GM23248 (cell line): ENCODE results near the gene CDCA3. TPM values are rescaled to one million over a fixed set of nuclear protein-coding genes. Genes with fewer than 3 reads are reported as not detected.

ENCODE experiments used
- DNase-seq: peaks from one replicate; pipeline ENCODE4 v3.0.0-alpha.2; 2015
- H2AFZ ChIP-seq: fragments of 200-600 bp; sonication (generic); 2 replicates; pipeline ENCODE4 v1.6.1; 2016; ENCODE audit warnings: antibody characterized with exemption
- H3F3A ChIP-seq: fragments of 200-600 bp; sonication (generic); 2 replicates; pipeline ENCODE4 v1.6.1; 2016; ENCODE audit warnings: mild to moderate bottlenecking, antibody characterized with exemption, mixed run types; ENCODE audit not compliant: insufficient read depth
- H3K27ac ChIP-seq: fragments of 200-600 bp; sonication (generic); 2 replicates; pipeline ENCODE4 v1.5.1; 2016; ENCODE audit warnings: mild to moderate bottlenecking
- H3K27me3 ChIP-seq: fragments of 200-600 bp; sonication (generic); replicated peaks from 2 replicates; pipeline ENCODE4 v1.6.1; 2016; ENCODE audit warnings: mild to moderate bottlenecking; ENCODE audit not compliant: insufficient read depth
- H3K36me3 ChIP-seq: fragments of 200-600 bp; sonication (generic); 2 replicates; pipeline ENCODE4 v1.6.1; 2016; ENCODE audit warnings: low read depth, mild to moderate bottlenecking
- H3K4me1 ChIP-seq: fragments of 200-600 bp; sonication (generic); 2 replicates; pipeline ENCODE4 v1.6.1; 2016; ENCODE audit warnings: mild to moderate bottlenecking; ENCODE audit not compliant: insufficient read depth
- H3K4me2 ChIP-seq: fragments of 200-600 bp; sonication (generic); one replicate; pipeline ENCODE4 v1.6.1; 2016; ENCODE audit warnings: mild to moderate bottlenecking; ENCODE audit not compliant: unreplicated experiment
- H3K4me3 ChIP-seq: fragments of 200-600 bp; sonication (generic); 2 replicates; pipeline ENCODE4 v1.5.1; 2016; ENCODE audit warnings: mild to moderate bottlenecking
- H3K79me2 ChIP-seq: fragments of 200-600 bp; sonication (generic); 2 replicates; pipeline ENCODE4 v1.6.1; 2016; ENCODE audit warnings: mild to moderate bottlenecking; ENCODE audit not compliant: insufficient read depth
- H3K9ac ChIP-seq: fragments of 200-600 bp; sonication (generic); 2 replicates; pipeline ENCODE4 v1.6.1; 2016; ENCODE audit warnings: mild to moderate bottlenecking
- H3K9me2 ChIP-seq: fragments of 200-600 bp; sonication (generic); 2 replicates; pipeline ENCODE4 v1.6.1; 2016; ENCODE audit warnings: mixed run types, mild to moderate bottlenecking, moderate library complexity; ENCODE audit not compliant: insufficient read depth
- H3K9me3 ChIP-seq: fragments of 200-600 bp; sonication (generic); one replicate; pipeline ENCODE4 v1.6.1; 2017; ENCODE audit warnings: low read depth
- H4K20me1 ChIP-seq: fragments of 200-600 bp; sonication (generic); 2 replicates; pipeline ENCODE4 v1.6.0; 2016; ENCODE audit not compliant: insufficient read depth
- EZH2 ChIP-seq: fragments of 200-600 bp; sonication (generic); IDR thresholded peaks from 2 replicates; pipeline ENCODE4 v1.6.1; 2018; ENCODE audit warnings: antibody characterized with exemption, mild to moderate bottlenecking; ENCODE audit not compliant: insufficient read depth, poor library complexity, severe bottlenecking
- EZH2phosphoT487 ChIP-seq: fragments of 200-600 bp; sonication (generic); IDR thresholded peaks from 2 replicates; pipeline ENCODE4 v1.6.1; 2018; ENCODE audit warnings: antibody characterized with exemption, moderate library complexity, mild to moderate bottlenecking, low read depth; ENCODE audit not compliant: insufficient read depth
- WGBS, 2 experiments: methylation state at CpG; one replicate each; pipeline ENCODE4 v1.1.6; 2015 to 2017; ENCODE audit warnings: low lambda C conversion rate in 2 of 2, low coverage in 1 of 2; ENCODE audit errors: missing lambda C conversion rate in 2 of 2; 5-methylcytosine and 5-hydroxymethylcytosine counted together
- in situ Hi-C: fragments of 300-500 bp; cut with MboI; formaldehyde crosslinking; loops from 2 replicates; pipeline ENCODE4 v1.15.0; 2020
- polyA plus RNA-seq: library from polyadenylated mRNA; unstranded; fragments of >200 nt; fragmentation: Nextera tagmentation; extraction: Ambion mirVana; gene quantifications from 2 replicates; pipeline ENCODE4 v1.2.1, GENCODE V29; 2016
- total RNA-seq: library from RNA; depleted of rRNA; stranded (reverse); fragments of >200 nt; shearing (Covaris generic); gene quantifications from 2 replicates; pipeline ENCODE4 v1.2.3, GENCODE V29; 2014

CDCA3 gene
- total and polyA plus RNA-seq, 2 experiments from 2014 or later: 23.9 to 30.2 TPM

DNA sequence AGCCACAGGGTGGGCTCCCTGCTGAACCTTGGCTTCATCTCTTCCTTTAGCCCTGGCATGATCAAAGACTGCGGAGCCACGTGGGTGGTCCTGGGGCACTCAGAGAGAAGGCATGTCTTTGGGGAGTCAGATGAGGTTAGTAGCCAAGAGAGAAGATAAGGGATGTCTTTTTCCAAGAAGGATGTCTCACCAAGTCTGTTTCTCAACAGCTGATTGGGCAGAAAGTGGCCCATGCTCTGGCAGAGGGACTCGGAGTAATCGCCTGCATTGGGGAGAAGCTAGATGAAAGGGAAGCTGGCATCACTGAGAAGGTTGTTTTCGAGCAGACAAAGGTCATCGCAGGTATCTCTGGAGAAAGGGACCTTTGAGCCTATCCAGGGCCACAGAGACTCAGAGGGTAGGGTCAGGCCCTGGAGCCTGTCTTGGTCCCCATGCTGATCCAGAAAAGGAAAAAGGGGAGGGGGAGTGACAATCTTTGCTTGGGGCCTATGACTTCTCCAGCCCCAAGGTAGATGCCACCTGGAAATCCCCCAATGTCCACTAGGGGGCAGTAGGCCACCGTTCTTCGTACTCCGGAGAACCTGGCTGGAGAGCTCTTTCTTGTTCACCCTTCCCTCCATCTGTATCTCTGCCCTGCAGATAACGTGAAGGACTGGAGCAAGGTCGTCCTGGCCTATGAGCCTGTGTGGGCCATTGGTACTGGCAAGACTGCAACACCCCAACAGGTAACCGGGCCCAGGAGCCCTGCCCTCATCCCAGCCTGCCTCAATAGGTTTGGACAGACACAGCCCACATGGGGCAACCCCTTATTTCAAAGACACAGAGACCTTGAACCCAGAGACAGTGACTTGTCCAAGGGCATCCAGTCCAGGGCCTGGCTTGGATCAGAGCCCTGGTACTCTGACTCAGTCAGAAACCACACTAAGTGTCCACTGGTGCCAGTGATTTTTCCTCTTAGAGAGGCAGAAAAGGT lies 18.2 kb upstream of the CDCA3 start:
- no peaks in the 10 kb centered on the region; the same call in 1 of the 2 replicates for H4K20me1 ChIP-seq

DNA sequence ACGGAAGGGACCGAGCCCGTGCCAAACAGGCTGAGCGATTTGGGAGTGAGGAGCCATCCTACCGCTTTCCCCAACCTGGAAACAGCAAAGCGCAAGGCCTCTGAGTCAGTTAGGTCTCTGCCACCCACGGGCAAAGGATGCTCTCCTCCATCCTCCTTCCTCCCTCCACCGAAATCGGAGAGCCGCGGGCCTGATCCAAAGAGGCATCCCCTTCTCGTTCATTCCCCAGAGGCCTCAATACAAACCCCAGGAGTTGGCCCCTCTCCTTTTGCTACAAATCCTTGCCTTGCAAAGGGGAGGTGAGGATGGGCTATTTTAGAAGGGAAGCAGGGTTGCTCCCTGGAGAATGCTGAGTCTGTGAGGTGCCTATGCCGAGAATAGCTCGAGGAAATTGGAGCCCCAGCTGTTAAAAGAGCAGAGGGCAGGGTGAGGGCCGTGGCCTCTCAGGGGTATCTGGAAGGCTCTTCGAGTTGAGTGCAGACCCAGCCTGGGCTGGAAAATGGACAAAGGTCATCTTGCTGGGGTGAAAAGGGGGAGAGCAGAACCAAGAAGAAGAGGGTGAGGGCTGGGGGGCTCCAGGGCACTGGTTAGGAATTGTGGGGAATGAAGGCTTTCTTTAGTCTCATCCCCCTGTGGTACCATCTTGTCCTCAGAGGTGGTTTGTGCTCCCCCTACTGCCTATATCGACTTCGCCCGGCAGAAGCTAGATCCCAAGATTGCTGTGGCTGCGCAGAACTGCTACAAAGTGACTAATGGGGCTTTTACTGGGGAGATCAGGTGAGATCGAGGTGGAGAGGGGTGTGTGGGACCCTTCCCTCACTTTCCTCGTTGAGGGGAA lies 17.3 kb upstream of the CDCA3 start:
- H3K9me3 ChIP-seq: no peaks in the 10 kb centered on the region
- no peaks in the 10 kb centered on the region for H3K27me3 ChIP-seq
- no peaks in the 10 kb centered on the region for H3K9me2 ChIP-seq
- H3K4me3 ChIP-seq: peak overlapping the region; percentile 99
- no peak for TF ChIP-seq EZH2phosphoT487
- no peak for TF ChIP-seq EZH2
- H3K36me3 ChIP-seq: peaks cover 17% of the 10 kb centered on the region
- in situ Hi-C loops: no loop called here
- WGBS, 2 experiments: 5 to 7% methylated on average over 21 to 22 of the region's 22 CpGs
- H4K20me1 ChIP-seq: no peaks in the 10 kb centered on the region; the same call in 1 of the 2 replicates
- peak overlapping the region; percentile 68 for H3K27ac ChIP-seq
- peak; percentile 75 for DNase-seq
- no peak overlapping the region for H2AFZ ChIP-seq
- H3K79me2 ChIP-seq: peaks cover 38% of the 10 kb centered on the region
- H3K9ac ChIP-seq: peak overlapping the region; percentile 92
- peak overlapping the region; percentile 100 for H3K4me2 ChIP-seq
- peaks cover 38% of the 10 kb centered on the region for H3F3A ChIP-seq
- peaks cover 39% of the 10 kb centered on the region for H3K4me1 ChIP-seq

More for the DNA sequence above, 18.2 kb upstream of the CDCA3 start:
- 42 to 47% methylated on average over 12 of the region's 12 CpGs for WGBS, 2 experiments
- peak overlapping the region; percentile 92 for H3K9ac ChIP-seq
- peak; percentile 75 for DNase-seq
- peaks cover 40% of the 10 kb centered on the region for H3K79me2 ChIP-seq
- no peaks in the 10 kb centered on the region for H3K9me2 ChIP-seq
- in situ Hi-C loops: no loop called here
- peaks cover 16% of the 10 kb centered on the region for H3K36me3 ChIP-seq
- H3K4me1 ChIP-seq: peaks cover 39% of the 10 kb centered on the region
- H3K4me2 ChIP-seq: peak overlapping the region; percentile 100
- no peaks in the 10 kb centered on the region for H3K27me3 ChIP-seq
- H2AFZ ChIP-seq: no peak overlapping the region
- H3K27ac ChIP-seq: peak overlapping the region; percentile 68
- H3K4me3 ChIP-seq: peak overlapping the region; percentile 99
- TF ChIP-seq EZH2phosphoT487 (no peak), EZH2 (no peak)
- H3K9me3 ChIP-seq: no peaks in the 10 kb centered on the region
- peaks cover 38% of the 10 kb centered on the region for H3F3A ChIP-seq

DNA sequence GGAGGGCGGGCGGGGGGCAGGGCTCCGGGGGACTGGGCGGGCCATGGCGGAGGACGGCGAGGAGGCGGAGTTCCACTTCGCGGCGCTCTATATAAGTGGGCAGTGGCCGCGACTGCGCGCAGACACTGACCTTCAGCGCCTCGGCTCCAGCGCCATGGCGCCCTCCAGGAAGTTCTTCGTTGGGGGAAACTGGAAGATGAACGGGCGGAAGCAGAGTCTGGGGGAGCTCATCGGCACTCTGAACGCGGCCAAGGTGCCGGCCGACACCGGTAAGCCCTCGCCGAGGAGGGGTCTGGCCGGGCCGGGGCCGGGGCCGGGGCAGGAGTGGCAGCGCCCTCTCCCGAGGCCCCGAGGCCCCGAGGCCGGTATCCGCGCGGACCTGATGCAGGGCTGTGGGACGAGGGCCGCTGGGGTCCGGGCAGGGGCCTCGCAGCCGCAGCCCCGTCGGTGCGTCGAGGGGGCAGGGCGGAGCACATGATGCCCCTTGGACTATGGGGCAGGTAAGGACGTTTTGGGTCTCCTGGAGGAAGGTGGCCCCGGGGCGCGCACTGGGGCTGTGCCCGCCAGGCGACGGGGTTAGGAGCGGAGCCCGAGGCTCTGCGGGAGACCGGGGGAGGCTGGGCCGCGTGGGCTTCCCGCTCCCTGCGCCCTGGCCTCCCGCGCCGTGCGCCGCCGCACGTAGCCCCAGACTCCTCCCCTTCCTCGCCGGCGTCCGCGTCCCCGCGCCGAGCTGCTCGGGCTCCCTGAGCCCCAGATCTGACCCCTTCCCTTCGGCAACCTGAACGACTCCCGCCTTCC lies 16.5 kb upstream of the CDCA3 start, which contains the start of gene TPI1:
TPI1 (plus strand) TSS at position 119 of the 798 bp plus-strand sequence; CDS start at position 155, 36 bp downstream.
- H3K9ac ChIP-seq: peak within 1 kb of the TSS; percentile 92
- H3K9me2 ChIP-seq: no peaks in the 10 kb centered on the region
- H3K4me1 ChIP-seq: peaks cover 39% of the 10 kb centered on the region
- WGBS, 2 experiments: 1% methylated on average over 63 to 80 of the region's 86 CpGs
- H3K36me3 ChIP-seq: peaks cover 24% of the 10 kb centered on the region
- peak within 1 kb of the TSS; percentile 78 for H2AFZ ChIP-seq
- no peaks in the 10 kb centered on the region; the same call in 1 of the 2 replicates for H4K20me1 ChIP-seq
- H3K27me3 ChIP-seq: no peaks in the 10 kb centered on the region
- in situ Hi-C loops: no loop called here
- H3K4me3 ChIP-seq: peak within 1 kb of the TSS; percentile 99
- H3K4me2 ChIP-seq: peak within 1 kb of the TSS; percentile 100
- H3K9me3 ChIP-seq: no peaks in the 10 kb centered on the region
- H3K79me2 ChIP-seq: peaks cover 38% of the 10 kb centered on the region
- peaks cover 40% of the 10 kb centered on the region for H3F3A ChIP-seq
- peak; percentile 93 for DNase-seq
- TF ChIP-seq EZH2phosphoT487 (no peak), EZH2 (no peak)
- peak within 1 kb of the TSS; percentile 68 for H3K27ac ChIP-seq
